GM20000 (cell line): Measurements from ENCODE around the gene CLEC4G.
A peak's percentile ranks its signal among the peaks of the same experiment; 100 is the strongest.

Source experiments
- DNase-seq: peaks from one replicate; pipeline ENCODE4 v3.0.0; 2012; ENCODE audit warnings: low spot score
- CTCF ChIP-seq: IDR thresholded peaks from 2 replicates; pipeline ENCODE4 v1.5.1; 2012; ENCODE audit warnings: mild to moderate bottlenecking, control low read depth; ENCODE audit errors: extremely low read depth, missing control alignments

Gene CLEC4G

GRCh38 chr19:7689165-7689564 lies 42.7 kb downstream of the CLEC4G start:
- no peak for DNase-seq
- no peak for TF ChIP-seq CTCF

- DNase-seq: no peak
- no peak for TF ChIP-seq CTCF
These were observed 44.7 kb downstream of the CLEC4G start for GRCh38 chr19:7687177-7687576.

GRCh38 chr19:7685546-7686445 lies 46.1 kb downstream of the CLEC4G start:
- no peak for TF ChIP-seq CTCF
- DNase-seq: no peak

- no peak for DNase-seq
- TF ChIP-seq CTCF: no peak
These were observed 49.6 kb downstream of the CLEC4G start for GRCh38 chr19:7682175-7682855.

- TF ChIP-seq CTCF: peak; percentile 30
- DNase-seq: peak; percentile 96
These were observed 50.4 kb downstream of the CLEC4G start for GRCh38 chr19:7681340-7682174.

- peak; percentile 95 for DNase-seq
- TF ChIP-seq CTCF: peak; percentile 96
These were observed 51.1 kb downstream of the CLEC4G start, which contains the start of gene TRAPPC5 for GRCh38 chr19:7680606-7681339. Gene TRAPPC5, plus strand, starts transcription at chr19:7680833. Its CDS starts 1,421 bp downstream, at chr19:7682254.
